Lung (tissue), 12 donors: Measurements from ENCODE around the gene SASH1. TPM values are rescaled to one million over a fixed set of nuclear protein-coding genes. Genes with fewer than 3 reads are reported as not detected.

ENCODE experiments used
- ATAC-seq: fragments of 200-7000 bp; cut with Tn5 transposase; one replicate; pipeline ENCODE4 v1.9.1; 2020; ENCODE audit warnings: moderate number of reproducible peaks; ENCODE audit not compliant: insufficient read depth, low FRiP score
- DNase-seq, 3 donors: peaks; one replicate each; pipeline ENCODE4 v3.0.0-alpha.2; 2013 to 2017
- H3K27ac ChIP-seq, 2 donors: one replicate each; pipeline ENCODE4 v1.5.1; 2013; ENCODE audit warnings: mild to moderate bottlenecking in 2 of 2, moderate library complexity in 2 of 2, control low read depth in 1 of 2, inconsistent platforms in 1 of 2, low read depth in 1 of 2, low read length in 1 of 2
- H3K27me3 ChIP-seq, 3 donors: one replicate each; pipeline ENCODE4 v1.5.1; 2013; ENCODE audit warnings: low read length in 2 of 3; ENCODE audit not compliant: control insufficient read depth in 3 of 3, insufficient read depth in 3 of 3
- H3K36me3 ChIP-seq, 4 donors: one replicate each; pipeline ENCODE4 v1.5.1; 2013; ENCODE audit warnings: low read length in 4 of 4, mild to moderate bottlenecking in 1 of 4, moderate library complexity in 1 of 4; ENCODE audit not compliant: control insufficient read depth in 4 of 4, insufficient read depth in 4 of 4
- H3K4me1 ChIP-seq, 5 donors: one replicate each; pipeline ENCODE4 v1.5.1; 2013; ENCODE audit warnings: low read length in 5 of 5, mild to moderate bottlenecking in 2 of 5, moderate library complexity in 1 of 5; ENCODE audit not compliant: control insufficient read depth in 5 of 5, insufficient read depth in 5 of 5
- H3K4me3 ChIP-seq: one replicate; pipeline ENCODE4 v1.5.1; 2013; ENCODE audit warnings: mild to moderate bottlenecking, control low read depth, moderate library complexity
- H3K9ac ChIP-seq, 2 donors: one replicate each; pipeline ENCODE4 v1.5.1; 2013; ENCODE audit warnings: low read length in 2 of 2, control low read depth in 1 of 2; ENCODE audit not compliant: insufficient read depth in 1 of 2
- H3K9me3 ChIP-seq, 4 donors: one replicate each; pipeline ENCODE4 v1.5.1; 2013; ENCODE audit warnings: low read length in 3 of 4, mild to moderate bottlenecking in 1 of 4, moderate library complexity in 1 of 4; ENCODE audit not compliant: control insufficient read depth in 4 of 4, insufficient read depth in 3 of 4
- WGBS, 2 donors: extraction: QIAGEN DNeasy Blood & Tissue Kit; methylation state at CpG; one replicate each; pipeline ENCODE4 v1.1.7; 2013; 5-methylcytosine and 5-hydroxymethylcytosine counted together
- polyA plus RNA-seq, 2 donors: library from polyadenylated mRNA; stranded (reverse); fragments of 200-250 nt; gene quantifications; one replicate each; pipeline ENCODE4 v1.2.1, GENCODE V29; 2013
- total RNA-seq, 2 donors: library from RNA; depleted of rRNA in 1 of 2; stranded (reverse); fragments of >200 nt in 1 of 2; gene quantifications; one replicate each; pipeline ENCODE4 v1.2.1, GENCODE V29; 2014 to 2021
- TF ChIP-seq, protein P1 (sequence below): IDR thresholded peaks from 2 replicates; pipeline ENCODE4 v1.5.1; 2012; ENCODE audit warnings: mild to moderate bottlenecking; ENCODE audit errors: control extremely low read depth, extremely low read depth
- donor health status: control.
- donor health status: control.
- donor health status: Bipolar disorder and iron deficiency.
- donor health status: healthy.
- donor health status: DM: yes; HTN: yes; CAD: no.

The SASH1 gene
- total and polyA plus RNA-seq, 4 donors, result 18.8 to 114 (median 42.2) TPM

DNA sequence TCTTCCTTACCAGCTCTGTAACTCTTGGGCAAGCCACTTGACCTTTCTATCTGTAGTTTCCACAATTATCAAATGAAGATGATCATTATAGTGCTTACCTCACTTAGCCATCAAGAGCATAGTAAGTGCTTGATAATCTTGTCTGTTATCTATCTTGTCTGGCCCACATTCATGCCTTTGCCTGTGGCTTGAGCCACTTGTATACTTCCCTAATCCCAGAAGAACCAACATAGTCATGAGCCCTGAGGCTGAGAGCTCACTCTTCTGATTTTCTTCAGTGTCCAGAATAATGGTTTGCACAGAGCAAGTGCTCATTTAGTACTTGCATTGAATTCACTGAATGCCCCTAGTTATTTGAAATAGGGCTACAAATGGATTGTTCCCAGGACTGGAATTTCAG is 108.2 kb downstream of the SASH1 start:
- no peaks in the 10 kb centered on the region for H3K9me3 ChIP-seq
- H3K27ac ChIP-seq, result no peak overlapping the region
- H3K9ac ChIP-seq, result no peak overlapping the region
- TF ChIP-seq, protein P1, sequence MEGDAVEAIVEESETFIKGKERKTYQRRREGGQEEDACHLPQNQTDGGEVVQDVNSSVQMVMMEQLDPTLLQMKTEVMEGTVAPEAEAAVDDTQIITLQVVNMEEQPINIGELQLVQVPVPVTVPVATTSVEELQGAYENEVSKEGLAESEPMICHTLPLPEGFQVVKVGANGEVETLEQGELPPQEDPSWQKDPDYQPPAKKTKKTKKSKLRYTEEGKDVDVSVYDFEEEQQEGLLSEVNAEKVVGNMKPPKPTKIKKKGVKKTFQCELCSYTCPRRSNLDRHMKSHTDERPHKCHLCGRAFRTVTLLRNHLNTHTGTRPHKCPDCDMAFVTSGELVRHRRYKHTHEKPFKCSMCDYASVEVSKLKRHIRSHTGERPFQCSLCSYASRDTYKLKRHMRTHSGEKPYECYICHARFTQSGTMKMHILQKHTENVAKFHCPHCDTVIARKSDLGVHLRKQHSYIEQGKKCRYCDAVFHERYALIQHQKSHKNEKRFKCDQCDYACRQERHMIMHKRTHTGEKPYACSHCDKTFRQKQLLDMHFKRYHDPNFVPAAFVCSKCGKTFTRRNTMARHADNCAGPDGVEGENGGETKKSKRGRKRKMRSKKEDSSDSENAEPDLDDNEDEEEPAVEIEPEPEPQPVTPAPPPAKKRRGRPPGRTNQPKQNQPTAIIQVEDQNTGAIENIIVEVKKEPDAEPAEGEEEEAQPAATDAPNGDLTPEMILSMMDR, result no peak
- ATAC-seq (no peak), DNase-seq (no peak)
- H3K4me1 ChIP-seq, result peaks cover 0 to 22% (median 0%) of the 10 kb centered on the region in 5 donors
- peaks cover 0 to 9% (median under 1%) of the 10 kb centered on the region in 4 donors for H3K36me3 ChIP-seq
- H3K4me3 ChIP-seq, result no peak overlapping the region
- no peaks in the 10 kb centered on the region for H3K27me3 ChIP-seq

DNA sequence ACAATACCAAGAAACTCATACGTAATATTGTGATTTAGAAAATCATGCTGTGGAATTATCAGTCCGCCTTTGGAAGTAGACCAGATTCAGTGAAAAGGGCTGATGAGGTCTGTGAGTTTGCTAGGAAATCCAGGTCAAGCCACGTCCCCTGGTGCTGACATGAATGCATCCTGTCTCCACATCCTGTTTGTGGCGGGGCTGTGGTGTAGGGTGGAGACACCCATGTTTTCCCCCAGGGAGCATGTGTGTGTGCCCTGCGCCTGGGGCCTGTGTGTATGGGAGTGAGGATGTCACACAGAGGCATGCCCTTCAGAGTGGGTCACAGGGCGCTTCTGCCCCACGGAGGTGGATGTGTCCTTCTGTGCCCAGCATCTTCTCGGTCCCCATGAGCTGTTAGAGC is 109.1 kb downstream of the SASH1 start:
- H3K9me3 ChIP-seq, result no peaks in the 10 kb centered on the region
- H3K9ac ChIP-seq, result no peak overlapping the region
- peak overlapping the region in 1 of 2 donors; percentile 58 for H3K27ac ChIP-seq
- peaks cover 0 to 11% (median under 1%) of the 10 kb centered on the region in 4 donors for H3K36me3 ChIP-seq
- DNase-seq, result no peak
- H3K27me3 ChIP-seq, result no peaks in the 10 kb centered on the region
- WGBS, 2 donors, result 61 to 77% methylated on average over 8 of the region's 8 CpGs
- TF ChIP-seq, protein P1, result no peak
- no peak overlapping the region for H3K4me3 ChIP-seq
- no peak for ATAC-seq
- peaks cover 0 to 22% (median 0%) of the 10 kb centered on the region in 5 donors for H3K4me1 ChIP-seq

DNA sequence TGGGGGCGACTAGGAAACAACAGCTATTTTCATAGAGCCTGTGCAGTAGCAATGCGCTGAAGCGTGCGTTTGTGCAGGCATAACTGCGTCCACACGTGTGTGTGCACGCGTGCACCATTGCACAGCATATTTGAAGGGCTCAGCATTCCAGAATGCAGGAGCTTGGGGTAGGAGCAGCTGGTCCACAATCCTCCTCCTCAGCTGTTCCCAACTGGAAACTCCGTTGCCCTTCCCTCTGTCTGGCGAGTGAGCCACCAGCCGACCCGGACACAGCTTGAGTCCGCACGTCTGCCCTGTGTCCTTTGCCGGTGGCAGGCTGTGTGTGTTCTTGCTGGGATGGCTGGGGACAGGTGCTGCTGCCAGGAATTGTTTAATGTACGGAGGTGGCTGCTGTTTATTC is 110.2 kb downstream of the SASH1 start:
- Histone ChIP-seq H3K27me3 (no peaks in the 10 kb centered on the region), H3K4me1 (peaks cover 0 to 17% (median 0%) of the 10 kb centered on the region in 5 donors), H3K9ac (no peak overlapping the region), H3K9me3 (no peaks in the 10 kb centered on the region), H3K4me3 (no peak overlapping the region), H3K36me3 (peaks cover 0 to 7% (median under 1%) of the 10 kb centered on the region in 4 donors), H3K27ac (peak overlapping the region in 1 of 2 donors; percentile 13)
- WGBS, 2 donors, result 85 to 92% methylated on average over 16 of the region's 16 CpGs
- ATAC-seq (no peak), DNase-seq (no peak)
- TF ChIP-seq, protein P1, result no peak

DNA sequence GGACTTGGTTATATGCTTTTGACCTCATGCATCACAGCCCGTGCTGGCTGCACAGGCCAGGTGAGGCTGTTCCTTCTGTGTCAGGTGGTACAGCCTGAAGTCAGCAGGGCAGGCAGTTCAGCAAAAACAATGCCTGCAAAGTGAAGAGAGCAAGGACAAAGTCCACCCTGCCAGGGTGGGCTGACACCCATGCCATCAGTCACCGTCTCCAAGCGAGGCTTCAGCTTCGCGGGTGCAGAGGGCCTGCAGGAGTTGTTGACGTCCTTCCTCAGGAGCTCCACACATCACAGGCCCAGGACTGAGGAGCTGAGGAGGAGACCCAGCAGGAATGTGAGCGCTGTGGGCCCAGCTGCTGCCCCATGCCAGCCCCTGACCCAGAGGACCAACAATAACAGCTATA is 111.3 kb downstream of the SASH1 start:
- Histone ChIP-seq H3K27ac (no peak overlapping the region), H3K9ac (no peak overlapping the region), H3K9me3 (no peaks in the 10 kb centered on the region), H3K4me1 (peaks cover 0 to 16% (median 0%) of the 10 kb centered on the region in 5 donors), H3K4me3 (no peak overlapping the region), H3K27me3 (no peaks in the 10 kb centered on the region), H3K36me3 (peaks cover 0 to 5% (median under 1%) of the 10 kb centered on the region in 4 donors)
- ATAC-seq, result no peak
- DNase-seq, result no peak
- TF ChIP-seq, protein P1, result no peak
- WGBS, 2 donors, result 94% methylated on average over 7 of the region's 7 CpGs
